Stomach (tissue), 9 donors: Measurements from ENCODE around the gene SH3PXD2A. TPM values are rescaled to one million over a fixed set of nuclear protein-coding genes. Genes with fewer than 3 reads are reported as not detected.

Source experiments
- DNase-seq, 2 donors: peaks; one replicate each; pipeline versions ENCODE4 v3.0.0 to v3.0.0-alpha.2; 2013 to 2019
- H3K27ac ChIP-seq, 5 donors: fragments of 200-600 bp in 4 of 5; sonication (generic) in 4 of 5; one replicate each; pipeline ENCODE4 v1.5.1; 2013 to 2019; ENCODE audit warnings: mild to moderate bottlenecking in 1 of 5, moderate library complexity in 1 of 5
- H3K27me3 ChIP-seq, 3 donors: fragments of 200-600 bp; sonication (generic); one replicate each; pipeline ENCODE4 v1.5.1; 2017 to 2019; ENCODE audit warnings: mixed run types in 1 of 3
- H3K36me3 ChIP-seq, 4 donors: fragments of 200-600 bp; sonication (generic); 1 replicate in 3 of 4; 2 replicates in 1 of 4; pipeline ENCODE4 v1.5.1; 2016 to 2019
- H3K4me1 ChIP-seq, 4 donors: fragments of 200-600 bp; sonication (generic); one replicate each; pipeline ENCODE4 v1.5.1; 2016 to 2019
- H3K4me3 ChIP-seq, 4 donors: fragments of 200-600 bp; sonication (generic) in 3 of 4; one replicate each; pipeline ENCODE4 v1.5.1; 2016 to 2019; ENCODE audit warnings: mild to moderate bottlenecking in 1 of 4
- H3K9me3 ChIP-seq, 4 donors: fragments of 200-600 bp; sonication (generic); one replicate each; pipeline ENCODE4 v1.5.1; 2016 to 2019
- EP300 ChIP-seq: sonication (generic); formaldehyde crosslinking; IDR thresholded peaks from one replicate; pipeline ENCODE4 v1.6.1; 2017; ENCODE audit warnings: antibody characterized with exemption
- POLR2A ChIP-seq, 4 donors: fragments of 450-650 bp; IDR thresholded peaks; one replicate each; pipeline ENCODE4 v1.6.1; 2016; ENCODE audit warnings: antibody characterized with exemption in 4 of 4, control low read depth in 2 of 4, mild to moderate bottlenecking in 1 of 4, moderate library complexity in 1 of 4
- POLR2AphosphoS5 ChIP-seq, 3 donors: sonication (generic); formaldehyde crosslinking; IDR thresholded peaks; one replicate each; pipeline ENCODE4 v1.6.1; 2016; ENCODE audit warnings: antibody characterized with exemption in 3 of 3
- WGBS, 5 donors: extraction: QIAGEN DNeasy Blood & Tissue Kit in 3 of 5; methylation state at CpG; one replicate each; pipeline versions ENCODE4 v1.1.5 to v1.1.7; 2013 to 2018; 5-methylcytosine and 5-hydroxymethylcytosine counted together
- intact Hi-C: fragments of 100-400 bp; cut with DNase I; formaldehyde crosslinking; loops from one replicate; pipeline ENCODE4 v1.15.1; 2023; ENCODE audit warnings: low total_unique reads
- polyA plus RNA-seq, 3 donors: library from polyadenylated mRNA; stranded (reverse); fragments of 200-250 nt; gene quantifications; one replicate each; pipeline ENCODE4 v1.2.3, GENCODE V29; 2013
- total RNA-seq, 5 donors: library from RNA; depleted of rRNA; stranded (reverse); fragments of >200 nt; gene quantifications; one replicate each; pipeline versions ENCODE4 v1.1.0 to v1.2.3, GENCODE V29; 2014 to 2016
- TF ChIP-seq, protein P1 (sequence below), 7 experiments: fragments of 450-650 bp in 4 of 7; fragments of 200-600 bp in 3 of 7; sonication (generic) in 3 of 7; IDR thresholded peaks; one replicate each; pipeline ENCODE4 v1.5.1; 2016 to 2019; ENCODE audit warnings: antibody characterized with exemption in 7 of 7, control low read depth in 2 of 7, mild to moderate bottlenecking in 1 of 7
- donor health status: healthy with polysubstance abuse.
- donor health status: Bipolar disorder and iron deficiency.
- donor health status: healthy.

Gene SH3PXD2A
- total and polyA plus RNA-seq, 8 donors, result 12.8 to 51.6 (median 24.0) TPM

DNA sequence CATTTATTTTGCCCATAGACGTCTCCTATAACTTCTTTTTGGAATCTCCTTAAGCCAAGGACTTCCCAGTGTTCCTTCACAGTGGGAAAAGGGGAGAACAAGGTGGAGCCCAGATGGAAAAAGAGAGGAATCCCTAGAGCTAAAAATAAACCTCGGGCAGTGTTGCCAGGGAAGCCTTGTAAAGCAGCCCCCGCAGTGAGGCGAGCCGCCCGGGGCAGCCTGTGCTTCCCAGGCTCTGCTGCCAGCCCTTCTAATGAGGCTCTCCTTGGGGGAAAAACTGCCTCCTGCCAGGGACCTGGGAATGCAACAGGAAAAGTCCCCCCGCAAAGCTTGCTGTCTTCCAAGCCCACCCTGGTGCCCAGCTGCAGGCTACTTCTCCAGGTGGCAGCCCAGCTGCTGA is 71.7 kb downstream of the SH3PXD2A start:
- H3K4me3 ChIP-seq, result no peak overlapping the region
- H3K9me3 ChIP-seq, result no peaks in the 10 kb centered on the region
- H3K36me3 ChIP-seq, result no peaks in the 10 kb centered on the region
- TF ChIP-seq, protein P1, sequence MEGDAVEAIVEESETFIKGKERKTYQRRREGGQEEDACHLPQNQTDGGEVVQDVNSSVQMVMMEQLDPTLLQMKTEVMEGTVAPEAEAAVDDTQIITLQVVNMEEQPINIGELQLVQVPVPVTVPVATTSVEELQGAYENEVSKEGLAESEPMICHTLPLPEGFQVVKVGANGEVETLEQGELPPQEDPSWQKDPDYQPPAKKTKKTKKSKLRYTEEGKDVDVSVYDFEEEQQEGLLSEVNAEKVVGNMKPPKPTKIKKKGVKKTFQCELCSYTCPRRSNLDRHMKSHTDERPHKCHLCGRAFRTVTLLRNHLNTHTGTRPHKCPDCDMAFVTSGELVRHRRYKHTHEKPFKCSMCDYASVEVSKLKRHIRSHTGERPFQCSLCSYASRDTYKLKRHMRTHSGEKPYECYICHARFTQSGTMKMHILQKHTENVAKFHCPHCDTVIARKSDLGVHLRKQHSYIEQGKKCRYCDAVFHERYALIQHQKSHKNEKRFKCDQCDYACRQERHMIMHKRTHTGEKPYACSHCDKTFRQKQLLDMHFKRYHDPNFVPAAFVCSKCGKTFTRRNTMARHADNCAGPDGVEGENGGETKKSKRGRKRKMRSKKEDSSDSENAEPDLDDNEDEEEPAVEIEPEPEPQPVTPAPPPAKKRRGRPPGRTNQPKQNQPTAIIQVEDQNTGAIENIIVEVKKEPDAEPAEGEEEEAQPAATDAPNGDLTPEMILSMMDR (IDR thresholded peaks at IDR 0.05), result no peak
- TF ChIP-seq EP300, result no peak
- no peak for TF ChIP-seq POLR2AphosphoS5 (IDR thresholded peaks at IDR 0.05)
- no peak for TF ChIP-seq POLR2A (IDR thresholded peaks at IDR 0.05)
- intact Hi-C loops, result no loop called here
- H3K27me3 ChIP-seq, result no peaks in the 10 kb centered on the region
- peak in 1 of 2 donors; percentile 65 for DNase-seq
- WGBS, 5 donors, result 66 to 84% (median 76%) methylated on average over 6 to 7 of the region's 7 CpGs
- no peak overlapping the region for H3K27ac ChIP-seq
- peaks cover 17 to 55% (median 51%) of the 10 kb centered on the region in 4 donors for H3K4me1 ChIP-seq

DNA sequence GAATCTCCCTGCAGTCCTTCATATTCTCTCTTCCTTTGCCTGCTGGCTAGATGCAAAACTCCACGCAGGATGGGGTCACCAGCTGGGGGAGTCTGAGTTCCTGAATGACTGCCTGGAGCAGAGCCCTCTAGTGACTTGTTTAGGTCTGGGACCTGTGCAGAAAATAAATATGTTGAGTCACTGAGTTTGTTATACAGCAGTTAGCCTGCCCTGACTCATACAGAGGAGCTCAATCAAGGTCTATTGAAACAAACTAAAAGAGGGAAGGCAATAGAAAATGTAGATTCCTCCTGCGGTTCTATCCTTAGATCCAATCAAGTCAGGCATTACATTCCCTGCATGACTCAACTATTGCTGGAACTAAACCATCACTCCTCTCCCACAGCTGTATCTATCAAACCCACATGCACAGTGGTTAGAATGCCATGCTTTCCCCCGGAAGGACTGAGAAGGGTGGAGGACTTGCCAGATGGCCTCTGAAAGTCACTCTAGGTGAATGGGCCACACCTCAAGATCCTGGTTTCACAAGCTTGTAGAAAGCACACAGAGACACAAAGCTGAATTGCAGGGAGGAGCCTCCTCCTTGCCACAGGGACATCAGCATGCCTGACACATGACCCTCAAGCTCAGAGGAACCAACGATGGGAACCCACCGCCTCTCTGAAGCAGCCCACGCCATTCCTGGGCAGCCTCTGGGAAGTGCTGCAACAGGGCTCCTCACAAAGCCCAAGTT is 73.9 kb downstream of the SH3PXD2A start:
- intact Hi-C loops, result no loop called here
- Histone ChIP-seq H3K4me1 (peaks cover 24 to 54% (median 48%) of the 10 kb centered on the region in 4 donors), H3K27ac (peak overlapping the region in 3 of 5 donors; percentile 32 to 44 (median 43)), H3K9me3 (no peaks in the 10 kb centered on the region), H3K36me3 (no peaks in the 10 kb centered on the region), H3K4me3 (no peak overlapping the region), H3K27me3 (no peaks in the 10 kb centered on the region)
- no peak for TF ChIP-seq EP300
- TF ChIP-seq, protein P1 (IDR thresholded peaks at IDR 0.05), result no peak
- no peak for TF ChIP-seq POLR2AphosphoS5 (IDR thresholded peaks at IDR 0.05)
- TF ChIP-seq POLR2A (IDR thresholded peaks at IDR 0.05), result no peak
- WGBS, 5 donors, result 70 to 81% (median 74%) methylated on average over 4 to 6 of the region's 6 CpGs
- no peak for DNase-seq

DNA sequence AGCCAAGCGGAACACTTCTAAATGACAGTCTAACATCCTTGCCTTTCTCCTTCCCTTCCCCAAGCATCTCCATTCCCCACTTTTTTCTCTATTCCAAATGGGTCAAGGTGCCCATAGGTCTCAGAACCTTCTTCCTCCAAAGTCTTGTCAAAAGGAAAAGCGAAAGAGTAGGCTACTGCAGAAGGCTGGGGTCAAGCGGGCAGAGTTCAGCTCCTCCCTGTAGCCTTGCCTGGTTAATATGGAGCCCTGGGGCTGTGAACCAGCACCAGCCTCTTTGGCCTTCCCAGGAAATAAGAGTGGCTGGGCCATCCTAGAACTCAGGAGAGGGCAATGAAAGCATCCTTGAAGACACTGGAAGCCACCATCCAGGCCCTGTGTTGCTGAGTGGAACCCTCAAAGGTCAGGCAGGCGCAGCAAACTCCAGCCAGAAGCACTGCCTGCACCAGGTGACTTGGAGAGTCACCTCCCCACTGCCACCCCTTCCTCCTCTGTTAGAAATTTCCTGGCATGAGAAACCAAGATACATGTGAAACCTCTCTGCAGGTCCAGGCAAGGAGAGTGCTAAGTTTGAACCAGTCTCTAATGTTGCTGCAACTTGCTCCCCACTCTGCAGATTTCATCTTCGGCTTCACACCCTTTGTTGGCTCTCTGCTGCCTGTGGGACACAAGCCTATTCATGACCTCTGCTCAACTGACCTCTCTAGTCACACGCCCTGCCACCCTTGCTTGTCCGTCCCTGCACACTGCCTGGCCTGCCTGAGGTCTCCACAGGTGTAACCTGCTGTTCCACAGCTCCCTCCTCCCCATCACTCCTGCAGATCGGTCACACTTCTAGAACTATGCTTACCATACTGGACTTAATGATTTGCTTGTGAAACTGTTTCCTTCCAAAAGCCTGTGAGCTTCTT is 74.9 kb downstream of the SH3PXD2A start:
- no peaks in the 10 kb centered on the region for H3K9me3 ChIP-seq
- H3K27ac ChIP-seq, result peak overlapping the region in 1 of 5 donors; percentile 22
- H3K36me3 ChIP-seq, result no peaks in the 10 kb centered on the region
- 68 to 83% (median 75%) methylated on average over 8 of the region's 8 CpGs for WGBS, 5 donors
- peaks cover 23 to 47% (median 42%) of the 10 kb centered on the region in 4 donors for H3K4me1 ChIP-seq
- intact Hi-C loops, result no loop called here
- H3K27me3 ChIP-seq, result no peaks in the 10 kb centered on the region
- TF ChIP-seq POLR2AphosphoS5 (IDR thresholded peaks at IDR 0.05) (no peak), POLR2A (IDR thresholded peaks at IDR 0.05) (no peak), EP300 (no peak)
- TF ChIP-seq, protein P1 (IDR thresholded peaks at IDR 0.05), result no peak
- no peak for DNase-seq
- H3K4me3 ChIP-seq, result no peak overlapping the region

DNA sequence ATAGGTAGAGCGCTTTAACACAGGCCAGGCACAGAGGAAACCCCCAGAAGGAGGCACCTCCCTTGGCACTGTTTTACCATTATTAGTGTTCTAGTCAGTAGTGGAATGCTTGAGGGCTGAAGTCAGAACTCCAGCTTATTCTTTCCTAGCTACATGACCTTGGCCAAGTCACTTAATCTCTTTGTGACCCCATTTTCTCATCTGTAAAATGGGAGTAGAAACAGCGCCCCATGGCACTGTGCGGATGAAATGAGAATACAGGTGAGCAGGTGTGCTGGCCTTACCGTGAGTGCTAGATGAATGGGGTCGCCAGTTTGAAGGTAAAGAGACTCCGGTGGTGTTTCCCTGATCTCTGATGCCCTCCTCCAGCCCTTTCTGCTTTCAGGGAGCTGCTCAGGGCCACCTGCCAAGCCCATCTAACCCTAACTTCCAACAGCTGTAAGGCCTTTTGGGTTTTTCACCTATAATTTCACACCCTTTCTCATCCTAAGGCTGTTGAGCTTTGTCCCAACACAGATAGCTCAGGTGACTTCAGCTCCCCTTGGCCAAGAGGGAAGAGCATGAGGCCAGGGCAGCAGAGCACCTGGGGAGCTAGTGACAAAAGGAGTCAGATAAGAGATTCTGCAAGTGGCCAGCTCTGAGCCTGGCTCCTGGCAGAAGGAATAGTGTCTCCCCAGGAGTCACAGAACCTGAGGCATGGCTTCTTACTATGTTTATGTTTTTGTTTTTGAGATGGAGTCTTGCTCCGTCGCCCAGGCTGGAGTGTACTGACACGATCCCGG is 76.8 kb downstream of the SH3PXD2A start:
- DNase-seq, result no peak
- Histone ChIP-seq H3K36me3 (no peaks in the 10 kb centered on the region), H3K4me1 (peaks cover 16 to 33% (median 30%) of the 10 kb centered on the region in 4 donors), H3K27me3 (no peaks in the 10 kb centered on the region), H3K4me3 (no peak overlapping the region), H3K9me3 (no peaks in the 10 kb centered on the region), H3K27ac (no peak overlapping the region)
- intact Hi-C loops, result no loop called here
- no peak for TF ChIP-seq EP300
- no peak for TF ChIP-seq POLR2A (IDR thresholded peaks at IDR 0.05)
- TF ChIP-seq POLR2AphosphoS5 (IDR thresholded peaks at IDR 0.05), result no peak
- TF ChIP-seq, protein P1 (IDR thresholded peaks at IDR 0.05), result no peak
- 87 to 94% (median 92%) methylated on average over 10 of the region's 10 CpGs for WGBS, 5 donors
